GM12892 (cell line): Measurements from ENCODE around the gene CPNE1.

Source experiments
- POLR2A ChIP-seq: IDR thresholded peaks from 2 replicates; pipeline ENCODE4 v1.6.1; 2011; ENCODE audit warnings: low read depth, low read length, control low read depth
- POLR2AphosphoS5 ChIP-seq: IDR thresholded peaks from 2 replicates; pipeline ENCODE4 v1.6.1; 2011; ENCODE audit warnings: low read depth, low read length, control low read depth
- TAF1 ChIP-seq: IDR thresholded peaks from 2 replicates; pipeline ENCODE4 v1.6.1; 2011; ENCODE audit warnings: low read depth, mild to moderate bottlenecking, control low read depth, low read length, borderline replicate concordance

- TF ChIP-seq POLR2A (no peak), TAF1 (no peak), POLR2AphosphoS5 (no peak)
Observed at GRCh38 chr20:35610833-35611427, 53.8 kb downstream of the CPNE1 start.
